Measurements from ENCODE around the gene NDUFA12.

NDUFA12 gene

GRCh38 chr12:94980577-94980976, 22.9 kb downstream of the NDUFA12 start:
- DNase-seq (ENCODE audit: low read depth) = no peak

- DNase-seq (ENCODE audit: low read depth) = no peak
These were observed 23.6 kb downstream of the NDUFA12 start for GRCh38 chr12:94979941-94980340.

GRCh38 chr12:94977766-94978468, 25.6 kb downstream of the NDUFA12 start:
- DNase-seq (ENCODE audit: low read depth) = no peak

DNA sequence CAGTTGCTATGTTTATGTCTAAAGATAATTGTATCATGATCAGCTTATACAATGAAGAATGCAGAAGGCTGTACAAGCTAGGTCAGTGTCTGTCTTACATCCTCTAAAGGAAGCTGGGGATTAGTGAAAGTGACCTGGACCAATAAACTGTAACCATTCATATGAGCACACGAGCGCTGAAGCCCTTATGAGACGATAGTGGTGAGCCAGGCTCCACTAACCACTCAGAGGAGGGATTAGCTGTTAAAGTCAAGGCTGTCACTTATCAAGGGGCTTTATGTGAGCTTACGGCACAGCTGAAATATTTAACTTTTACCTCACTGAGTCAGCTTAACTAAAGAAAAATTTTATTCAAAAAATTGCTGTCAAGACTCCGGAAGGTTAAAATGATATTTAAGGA, 30.3 kb downstream of the NDUFA12 start:
- no peak for DNase-seq (ENCODE audit: low read depth)

GRCh38 chr12:94972795-94973194, 30.7 kb downstream of the NDUFA12 start:
- no peak for DNase-seq (ENCODE audit: low read depth)

DNA sequence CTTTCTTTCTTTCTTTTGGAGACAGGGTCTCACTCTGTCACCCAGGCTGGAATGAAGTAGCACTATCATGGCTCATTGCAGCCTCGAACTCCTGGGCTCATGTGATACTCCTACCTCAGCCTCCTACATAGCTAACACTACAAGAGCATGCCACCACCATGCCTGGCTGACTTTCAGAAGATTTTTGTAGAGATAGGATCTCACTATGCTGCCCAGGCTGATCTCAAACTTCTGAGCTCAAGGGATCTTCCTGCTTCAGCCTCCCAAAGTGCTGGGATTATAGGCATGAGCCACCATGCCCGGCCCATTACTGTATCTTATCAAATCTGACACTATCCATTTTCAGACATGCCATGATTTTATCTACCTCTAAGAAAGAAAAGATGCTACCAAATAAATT, 31.6 kb downstream of the NDUFA12 start:
- DNase-seq (ENCODE audit: low read depth) = no peak

- no peak for DNase-seq (ENCODE audit: low read depth)
These were observed 32.9 kb downstream of the NDUFA12 start for GRCh38 chr12:94970560-94970959.

- DNase-seq (ENCODE audit: low read depth) = no peak
These were observed 34.1 kb downstream of the NDUFA12 start for GRCh38 chr12:94969424-94969823.

DNA sequence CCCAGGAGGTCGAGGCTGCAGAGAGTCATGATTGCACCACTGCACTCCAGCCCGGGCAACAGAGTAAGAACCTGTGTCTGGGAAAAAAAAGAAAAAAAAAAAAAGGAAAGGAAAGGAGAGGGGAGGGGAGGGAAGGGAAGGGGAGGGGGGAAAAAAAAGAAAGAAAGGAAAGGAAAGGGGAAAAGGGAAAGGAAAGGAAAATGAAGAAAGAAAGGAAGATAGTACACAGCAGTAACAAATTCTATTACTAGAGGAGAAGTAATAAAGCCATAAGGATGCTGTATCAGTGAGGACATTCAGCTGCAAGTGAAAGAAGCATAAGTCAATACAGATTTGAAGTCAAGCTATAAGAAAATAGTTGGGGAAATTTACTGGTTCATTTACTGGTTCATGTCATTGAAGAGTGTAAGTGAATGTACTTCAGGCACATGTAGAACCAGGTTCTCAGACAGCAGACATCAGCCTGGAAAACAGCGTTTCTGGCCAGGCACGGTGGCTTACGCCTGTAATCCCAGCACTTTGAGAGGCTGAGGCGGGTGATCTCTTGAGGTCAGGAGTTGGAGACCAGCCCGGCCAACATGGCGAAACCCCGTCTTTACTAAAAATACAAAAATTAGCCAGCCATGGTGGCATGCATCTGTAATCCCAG, 37.4 kb downstream of the NDUFA12 start:
- DNase-seq (ENCODE audit: low read depth) = no peak

DNA sequence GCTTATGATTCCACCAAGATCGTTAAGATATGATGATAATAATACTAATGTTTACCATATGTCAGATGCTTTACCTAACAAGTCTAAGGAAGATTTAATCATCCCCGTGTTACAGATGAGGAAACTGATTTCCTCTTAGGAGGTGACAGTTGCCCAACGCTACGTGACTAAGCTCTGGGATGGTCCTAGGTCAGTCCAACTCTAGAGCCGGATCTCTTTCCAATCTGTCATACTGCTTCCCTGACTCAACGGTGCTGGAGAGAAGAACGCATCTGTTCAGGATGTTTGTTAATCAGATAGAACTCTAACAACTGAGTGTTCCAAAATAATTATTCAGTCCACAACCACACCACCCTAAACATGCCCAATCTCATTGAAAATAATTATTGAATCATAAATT, 39.8 kb downstream of the NDUFA12 start:
- no peak for DNase-seq (ENCODE audit: low read depth)

- DNase-seq (ENCODE audit: low read depth) = no peak
These were observed 40.8 kb downstream of the NDUFA12 start for GRCh38 chr12:94962670-94963069.

GRCh38 chr12:94961911-94962310, 41.6 kb downstream of the NDUFA12 start:
- no peak for DNase-seq (ENCODE audit: low read depth)

- no peak for DNase-seq (ENCODE audit: low read depth)
These were observed 42.2 kb downstream of the NDUFA12 start for GRCh38 chr12:94961256-94961824.

- DNase-seq (ENCODE audit: low read depth) = no peak
These were observed 46.5 kb downstream of the NDUFA12 start for GRCh38 chr12:94957006-94957405.

DNA sequence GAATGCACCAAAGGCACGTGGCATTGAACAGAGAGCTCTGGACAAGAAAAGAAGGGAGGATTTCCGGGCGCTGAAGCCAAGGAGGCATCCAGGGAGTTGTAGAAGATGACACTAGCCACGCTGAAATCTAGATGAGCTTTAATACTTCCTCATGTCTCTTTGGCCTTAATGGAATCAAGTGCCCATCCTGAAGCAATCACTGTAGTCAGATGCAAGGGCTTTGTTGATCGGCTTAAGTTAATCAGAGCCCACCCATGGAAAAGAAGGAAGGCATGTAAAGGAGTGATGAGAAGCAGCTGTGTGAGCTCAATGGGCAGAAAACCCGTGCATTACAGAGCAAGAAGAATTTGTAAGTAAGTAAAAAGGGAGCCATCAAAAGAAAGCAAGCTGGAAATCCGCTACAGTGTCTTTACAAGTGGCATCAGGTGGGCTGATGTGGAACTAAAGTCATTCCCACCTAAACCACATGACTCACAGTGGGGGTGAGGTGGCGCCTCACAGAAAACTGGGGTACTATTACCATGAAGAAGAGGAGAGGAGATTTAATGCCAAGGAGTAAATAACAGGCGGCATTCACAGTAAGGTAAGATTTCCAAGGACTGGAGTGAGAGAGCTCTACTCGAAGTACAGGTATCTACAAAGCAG, 48.4 kb downstream of the NDUFA12 start:
- DNase-seq (ENCODE audit: low read depth) = no peak

DNA sequence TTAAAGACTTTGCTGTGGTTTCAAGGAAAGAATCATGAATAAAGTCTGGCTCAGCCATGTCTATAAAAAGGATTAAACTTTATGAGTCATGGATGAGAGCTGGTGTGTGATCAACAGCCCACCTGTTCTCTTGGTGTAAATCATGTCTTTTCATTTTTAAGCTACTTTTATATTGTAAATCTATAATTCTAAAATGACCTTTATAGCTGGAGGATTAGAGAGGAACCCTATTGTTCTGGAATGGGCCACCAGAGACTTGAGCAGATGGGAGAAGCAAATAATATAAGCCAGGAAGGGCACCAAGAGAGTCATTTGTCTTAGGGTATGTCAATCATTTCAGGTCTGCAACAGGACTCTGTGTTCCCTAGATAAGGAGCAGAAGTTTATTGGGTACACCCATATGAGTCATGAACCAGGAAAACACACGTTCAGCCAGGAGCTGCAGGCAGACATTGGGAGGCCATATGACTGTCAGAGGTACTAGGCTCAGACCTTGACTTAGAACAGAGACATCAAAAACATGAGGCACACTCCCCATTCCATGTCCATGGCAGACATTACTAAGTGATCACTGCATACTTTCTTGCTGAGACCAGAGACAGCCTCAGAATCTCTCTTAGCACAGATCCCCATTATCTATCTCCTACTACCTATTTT, 49.3 kb downstream of the NDUFA12 start:
- DNase-seq (ENCODE audit: low read depth) = no peak

DNA sequence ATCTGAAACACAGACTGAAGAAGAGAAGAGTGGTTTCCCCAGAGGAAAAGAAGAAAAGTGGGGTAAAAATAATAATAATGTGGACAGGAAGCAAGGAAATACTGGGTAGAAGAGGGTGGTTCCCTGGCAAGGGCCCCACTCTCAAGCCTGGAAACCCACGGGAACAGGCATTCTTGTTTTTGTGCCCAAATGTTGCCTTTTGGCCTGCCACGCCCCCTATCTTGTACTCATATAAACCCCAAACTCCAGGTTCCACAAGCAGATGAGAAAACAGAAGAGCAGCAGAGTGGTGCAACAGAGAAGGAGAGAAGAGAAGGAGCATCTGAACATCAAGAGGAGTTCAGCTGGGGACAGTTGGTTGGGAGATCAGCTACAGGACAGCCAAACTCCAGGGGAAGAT, 51.2 kb downstream of the NDUFA12 start:
- DNase-seq (ENCODE audit: low read depth) = no peak

GRCh38 chr12:94951071-94951934, 52.2 kb downstream of the NDUFA12 start:
- DNase-seq (ENCODE audit: low read depth) = no peak

GRCh38 chr12:94948232-94948810, 55.2 kb downstream of the NDUFA12 start:
- DNase-seq (ENCODE audit: low read depth) = no peak

DNA sequence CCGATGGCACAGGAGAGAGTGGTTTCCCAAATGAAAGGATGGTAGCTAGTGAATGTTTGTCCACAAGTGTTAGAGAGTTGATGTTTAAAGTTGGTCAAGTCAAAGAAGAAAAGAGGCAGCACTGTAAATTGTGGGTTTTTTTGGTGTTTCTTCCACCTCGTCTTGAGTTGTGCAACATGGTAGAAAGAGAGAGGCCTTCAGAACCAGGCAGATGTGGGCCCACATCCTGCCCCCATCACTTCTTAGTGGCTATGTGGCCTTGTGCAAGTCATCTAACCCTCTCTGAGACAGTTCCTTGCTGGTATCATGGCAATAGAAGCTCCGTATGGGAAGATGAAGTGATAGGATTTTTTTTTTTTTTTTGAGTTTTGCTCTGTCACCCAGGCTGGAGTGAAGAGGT, 60.8 kb downstream of the NDUFA12 start:
- no peak for DNase-seq (ENCODE audit: low read depth)

DNA sequence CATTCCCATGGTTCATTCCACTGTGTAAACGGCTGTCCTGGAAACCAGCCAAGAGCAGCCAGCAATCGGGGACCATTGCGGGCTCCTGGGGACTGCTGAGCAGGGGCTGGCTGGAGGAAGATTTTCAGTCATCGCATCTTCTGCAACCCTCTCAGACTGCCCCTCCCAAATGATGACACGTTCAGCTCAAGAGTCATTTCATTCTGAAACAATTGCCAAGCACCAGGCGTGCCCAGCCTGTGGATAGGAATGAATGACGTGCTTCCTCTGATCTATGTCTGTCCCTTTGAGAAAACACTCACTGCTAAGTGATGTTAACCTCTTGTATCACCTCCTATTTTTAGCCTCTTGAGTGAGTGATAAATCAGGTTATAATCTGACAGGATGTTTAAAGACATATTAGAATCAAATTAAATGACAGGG, 62.0 kb downstream of the NDUFA12 start:
- no peak for DNase-seq (ENCODE audit: low read depth)
